ENCODE data around the gene SHISAL1.

- TF ChIP-seq POLR2A (IDR thresholded peaks at IDR 0.05; ENCODE audit: low read depth, low read length) (no peak), EZH2 (IDR thresholded peaks at IDR 0.05; ENCODE audit: borderline replicate concordance, low read depth, low read length, severe bottlenecking) (no peak), POLR2AphosphoS5 (IDR thresholded peaks at IDR 0.05; ENCODE audit: insufficient read depth, low read depth, low read length) (no peak)
- TF ChIP-seq, protein P1, sequence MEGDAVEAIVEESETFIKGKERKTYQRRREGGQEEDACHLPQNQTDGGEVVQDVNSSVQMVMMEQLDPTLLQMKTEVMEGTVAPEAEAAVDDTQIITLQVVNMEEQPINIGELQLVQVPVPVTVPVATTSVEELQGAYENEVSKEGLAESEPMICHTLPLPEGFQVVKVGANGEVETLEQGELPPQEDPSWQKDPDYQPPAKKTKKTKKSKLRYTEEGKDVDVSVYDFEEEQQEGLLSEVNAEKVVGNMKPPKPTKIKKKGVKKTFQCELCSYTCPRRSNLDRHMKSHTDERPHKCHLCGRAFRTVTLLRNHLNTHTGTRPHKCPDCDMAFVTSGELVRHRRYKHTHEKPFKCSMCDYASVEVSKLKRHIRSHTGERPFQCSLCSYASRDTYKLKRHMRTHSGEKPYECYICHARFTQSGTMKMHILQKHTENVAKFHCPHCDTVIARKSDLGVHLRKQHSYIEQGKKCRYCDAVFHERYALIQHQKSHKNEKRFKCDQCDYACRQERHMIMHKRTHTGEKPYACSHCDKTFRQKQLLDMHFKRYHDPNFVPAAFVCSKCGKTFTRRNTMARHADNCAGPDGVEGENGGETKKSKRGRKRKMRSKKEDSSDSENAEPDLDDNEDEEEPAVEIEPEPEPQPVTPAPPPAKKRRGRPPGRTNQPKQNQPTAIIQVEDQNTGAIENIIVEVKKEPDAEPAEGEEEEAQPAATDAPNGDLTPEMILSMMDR (IDR thresholded peaks at IDR 0.05; ENCODE audit: extremely low read depth in 1 of 2, insufficient read depth in 1 of 2, low read depth in 1 of 2, low read length in 2 of 2), result no peak
- TF ChIP-seq, protein P2, sequence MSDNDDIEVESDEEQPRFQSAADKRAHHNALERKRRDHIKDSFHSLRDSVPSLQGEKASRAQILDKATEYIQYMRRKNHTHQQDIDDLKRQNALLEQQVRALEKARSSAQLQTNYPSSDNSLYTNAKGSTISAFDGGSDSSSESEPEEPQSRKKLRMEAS (IDR thresholded peaks at IDR 0.05; ENCODE audit: insufficient read depth, insufficient read length), result no peak
These were observed 81.5 kb downstream of the SHISAL1 start for GRCh38 chr22:44231233-44231632.
